ENCODE data around the gene TGIF2. TPM values are rescaled to one million over a fixed set of nuclear protein-coding genes. Genes with fewer than 3 reads are reported as not detected.

Gene TGIF2
- total and polyA plus RNA-seq, 9 of the 15 experiments (the other 6 are each of a cell fraction or from before 2014, with no cell fraction given), result 6.8 to 27.8 (median 15.7) TPM

DNA sequence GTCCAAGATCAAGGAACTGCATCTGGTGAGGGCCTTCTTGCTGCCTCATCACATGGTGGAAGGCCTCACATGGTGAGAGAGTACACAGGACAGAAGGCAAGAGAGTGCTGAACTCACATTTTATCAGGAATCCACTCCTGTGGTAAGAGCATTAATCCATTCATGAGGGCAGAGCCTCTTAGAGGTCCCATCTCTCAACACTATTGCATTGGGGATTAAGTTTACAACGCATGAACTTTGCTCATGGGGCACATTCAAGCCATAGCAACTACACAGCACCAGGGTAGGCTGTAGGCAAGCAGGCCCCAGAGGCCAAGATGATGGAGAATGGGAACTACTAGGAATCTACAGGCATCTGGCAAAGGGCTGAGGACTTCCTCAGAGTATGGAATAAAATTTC lies 10.0 kb upstream of the TGIF2 start:
- no peak overlapping the region for H3K4me2 ChIP-seq (ENCODE audit: insufficient read depth, low read length)
- no peak overlapping the region for H2AFZ ChIP-seq (ENCODE audit: low read depth, low read length)
- 5% methylated on average over 1 of the region's 1 CpG for WGBS (ENCODE audit: insufficient coverage, low coverage, missing lambda C conversion rate)
- H3K36me3 ChIP-seq (ENCODE audit: control insufficient read depth, insufficient read depth, low read length), result no peaks in the 10 kb centered on the region
- no peak overlapping the region for H3K9ac ChIP-seq (ENCODE audit: insufficient read depth in 1 of 2, low read depth in 2 of 2, low read length in 2 of 2)
- no TSS peak for BruUV-seq (replicated peaks)
- ATAC-seq, result no peak
- ChIA-PET POLR2A (no interaction called here), CTCF (ENCODE audit: low intra/inter-chr PET ratio) (no interaction called here)
- H3K79me2 ChIP-seq (ENCODE audit: control insufficient read depth, insufficient read depth, low read length), result no peaks in the 10 kb centered on the region
- no peak for DNase-seq (ENCODE audit: extremely low read depth in 1 of 4, low spot score in 3 of 4)
- in situ Hi-C loops (cut with MboI), result no loop called here
- H3K27ac ChIP-seq (ENCODE audit: extremely low read depth, low read depth, low read length), result no peak overlapping the region
- no peak overlapping the region for H3K4me3 ChIP-seq
- H4K20me1 ChIP-seq (replicated peaks; ENCODE audit: control insufficient read depth, insufficient read depth, low read length), result no peaks in the 10 kb centered on the region
- no peak for FAIRE-seq
- intact Hi-C loops (cut with micrococcal nuclease), result no loop called here
- H3K9me1 ChIP-seq (ENCODE audit: control insufficient read depth, insufficient read depth, low read length), result no peaks in the 10 kb centered on the region
- H3K27me3 ChIP-seq (ENCODE audit: control insufficient read depth in 2 of 2, insufficient read depth in 2 of 2, low read length in 2 of 2), result no peaks in the 10 kb centered on the region
- no peaks in the 10 kb centered on the region for H3K9me3 ChIP-seq (replicated peaks; ENCODE audit: control insufficient read depth, insufficient read depth, low read depth, low read length)
- no peaks in the 10 kb centered on the region for H3K4me1 ChIP-seq (replicated peaks in 1 of 2; ENCODE audit: control insufficient read depth in 2 of 2, insufficient read depth in 2 of 2, low read length in 2 of 2)
- TF ChIP-seq RBM39 (optimal IDR thresholded peaks at IDR 0.05; ENCODE audit: low read depth, low read length), result no peak
- TF ChIP-seq, protein P1, sequence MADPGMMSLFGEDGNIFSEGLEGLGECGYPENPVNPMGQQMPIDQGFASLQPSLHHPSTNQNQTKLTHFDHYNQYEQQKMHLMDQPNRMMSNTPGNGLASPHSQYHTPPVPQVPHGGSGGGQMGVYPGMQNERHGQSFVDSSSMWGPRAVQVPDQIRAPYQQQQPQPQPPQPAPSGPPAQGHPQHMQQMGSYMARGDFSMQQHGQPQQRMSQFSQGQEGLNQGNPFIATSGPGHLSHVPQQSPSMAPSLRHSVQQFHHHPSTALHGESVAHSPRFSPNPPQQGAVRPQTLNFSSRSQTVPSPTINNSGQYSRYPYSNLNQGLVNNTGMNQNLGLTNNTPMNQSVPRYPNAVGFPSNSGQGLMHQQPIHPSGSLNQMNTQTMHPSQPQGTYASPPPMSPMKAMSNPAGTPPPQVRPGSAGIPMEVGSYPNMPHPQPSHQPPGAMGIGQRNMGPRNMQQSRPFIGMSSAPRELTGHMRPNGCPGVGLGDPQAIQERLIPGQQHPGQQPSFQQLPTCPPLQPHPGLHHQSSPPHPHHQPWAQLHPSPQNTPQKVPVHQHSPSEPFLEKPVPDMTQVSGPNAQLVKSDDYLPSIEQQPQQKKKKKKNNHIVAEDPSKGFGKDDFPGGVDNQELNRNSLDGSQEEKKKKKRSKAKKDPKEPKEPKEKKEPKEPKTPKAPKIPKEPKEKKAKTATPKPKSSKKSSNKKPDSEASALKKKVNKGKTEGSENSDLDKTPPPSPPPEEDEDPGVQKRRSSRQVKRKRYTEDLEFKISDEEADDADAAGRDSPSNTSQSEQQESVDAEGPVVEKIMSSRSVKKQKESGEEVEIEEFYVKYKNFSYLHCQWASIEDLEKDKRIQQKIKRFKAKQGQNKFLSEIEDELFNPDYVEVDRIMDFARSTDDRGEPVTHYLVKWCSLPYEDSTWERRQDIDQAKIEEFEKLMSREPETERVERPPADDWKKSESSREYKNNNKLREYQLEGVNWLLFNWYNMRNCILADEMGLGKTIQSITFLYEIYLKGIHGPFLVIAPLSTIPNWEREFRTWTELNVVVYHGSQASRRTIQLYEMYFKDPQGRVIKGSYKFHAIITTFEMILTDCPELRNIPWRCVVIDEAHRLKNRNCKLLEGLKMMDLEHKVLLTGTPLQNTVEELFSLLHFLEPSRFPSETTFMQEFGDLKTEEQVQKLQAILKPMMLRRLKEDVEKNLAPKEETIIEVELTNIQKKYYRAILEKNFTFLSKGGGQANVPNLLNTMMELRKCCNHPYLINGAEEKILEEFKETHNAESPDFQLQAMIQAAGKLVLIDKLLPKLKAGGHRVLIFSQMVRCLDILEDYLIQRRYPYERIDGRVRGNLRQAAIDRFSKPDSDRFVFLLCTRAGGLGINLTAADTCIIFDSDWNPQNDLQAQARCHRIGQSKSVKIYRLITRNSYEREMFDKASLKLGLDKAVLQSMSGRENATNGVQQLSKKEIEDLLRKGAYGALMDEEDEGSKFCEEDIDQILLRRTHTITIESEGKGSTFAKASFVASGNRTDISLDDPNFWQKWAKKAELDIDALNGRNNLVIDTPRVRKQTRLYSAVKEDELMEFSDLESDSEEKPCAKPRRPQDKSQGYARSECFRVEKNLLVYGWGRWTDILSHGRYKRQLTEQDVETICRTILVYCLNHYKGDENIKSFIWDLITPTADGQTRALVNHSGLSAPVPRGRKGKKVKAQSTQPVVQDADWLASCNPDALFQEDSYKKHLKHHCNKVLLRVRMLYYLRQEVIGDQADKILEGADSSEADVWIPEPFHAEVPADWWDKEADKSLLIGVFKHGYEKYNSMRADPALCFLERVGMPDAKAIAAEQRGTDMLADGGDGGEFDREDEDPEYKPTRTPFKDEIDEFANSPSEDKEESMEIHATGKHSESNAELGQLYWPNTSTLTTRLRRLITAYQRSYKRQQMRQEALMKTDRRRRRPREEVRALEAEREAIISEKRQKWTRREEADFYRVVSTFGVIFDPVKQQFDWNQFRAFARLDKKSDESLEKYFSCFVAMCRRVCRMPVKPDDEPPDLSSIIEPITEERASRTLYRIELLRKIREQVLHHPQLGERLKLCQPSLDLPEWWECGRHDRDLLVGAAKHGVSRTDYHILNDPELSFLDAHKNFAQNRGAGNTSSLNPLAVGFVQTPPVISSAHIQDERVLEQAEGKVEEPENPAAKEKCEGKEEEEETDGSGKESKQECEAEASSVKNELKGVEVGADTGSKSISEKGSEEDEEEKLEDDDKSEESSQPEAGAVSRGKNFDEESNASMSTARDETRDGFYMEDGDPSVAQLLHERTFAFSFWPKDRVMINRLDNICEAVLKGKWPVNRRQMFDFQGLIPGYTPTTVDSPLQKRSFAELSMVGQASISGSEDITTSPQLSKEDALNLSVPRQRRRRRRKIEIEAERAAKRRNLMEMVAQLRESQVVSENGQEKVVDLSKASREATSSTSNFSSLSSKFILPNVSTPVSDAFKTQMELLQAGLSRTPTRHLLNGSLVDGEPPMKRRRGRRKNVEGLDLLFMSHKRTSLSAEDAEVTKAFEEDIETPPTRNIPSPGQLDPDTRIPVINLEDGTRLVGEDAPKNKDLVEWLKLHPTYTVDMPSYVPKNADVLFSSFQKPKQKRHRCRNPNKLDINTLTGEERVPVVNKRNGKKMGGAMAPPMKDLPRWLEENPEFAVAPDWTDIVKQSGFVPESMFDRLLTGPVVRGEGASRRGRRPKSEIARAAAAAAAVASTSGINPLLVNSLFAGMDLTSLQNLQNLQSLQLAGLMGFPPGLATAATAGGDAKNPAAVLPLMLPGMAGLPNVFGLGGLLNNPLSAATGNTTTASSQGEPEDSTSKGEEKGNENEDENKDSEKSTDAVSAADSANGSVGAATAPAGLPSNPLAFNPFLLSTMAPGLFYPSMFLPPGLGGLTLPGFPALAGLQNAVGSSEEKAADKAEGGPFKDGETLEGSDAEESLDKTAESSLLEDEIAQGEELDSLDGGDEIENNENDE (IDR thresholded peaks at IDR 0.05; ENCODE audit: low read depth, low read length), result no peak
- TF ChIP-seq, protein P2, sequence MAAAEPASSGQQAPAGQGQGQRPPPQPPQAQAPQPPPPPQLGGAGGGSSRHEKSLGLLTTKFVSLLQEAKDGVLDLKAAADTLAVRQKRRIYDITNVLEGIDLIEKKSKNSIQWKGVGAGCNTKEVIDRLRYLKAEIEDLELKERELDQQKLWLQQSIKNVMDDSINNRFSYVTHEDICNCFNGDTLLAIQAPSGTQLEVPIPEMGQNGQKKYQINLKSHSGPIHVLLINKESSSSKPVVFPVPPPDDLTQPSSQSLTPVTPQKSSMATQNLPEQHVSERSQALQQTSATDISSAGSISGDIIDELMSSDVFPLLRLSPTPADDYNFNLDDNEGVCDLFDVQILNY (CRISPR knock-in tag; IDR thresholded peaks at IDR 0.05), result no peak
- no peak for TF ChIP-seq FIP1L1 (IDR thresholded peaks at IDR 0.05; ENCODE audit: low read depth, low read length, poor library complexity, severe bottlenecking)

Measured in K562 (cell line).